Tibial artery (tissue), 4 donors: ENCODE measurements around the gene CD47.

Experiments used
- DNase-seq, 2 donors: peaks; one replicate each; pipeline ENCODE4 v3.0.0-alpha.2; 2019
- H3K27ac ChIP-seq, 2 donors: fragments of 200-600 bp; sonication (generic) in 1 of 2; 1 replicate in 1 of 2; 2 replicates in 1 of 2; pipeline ENCODE4 v1.5.1; 2018 to 2019; ENCODE audit warnings: mild to moderate bottlenecking in 1 of 2
- H3K27me3 ChIP-seq, 2 donors: fragments of 200-600 bp; sonication (generic) in 1 of 2; one replicate each; pipeline versions ENCODE4 v1.5.1 to v1.6.0; 2016 to 2019
- H3K36me3 ChIP-seq, 3 donors: fragments of 200-600 bp; sonication (generic) in 2 of 3; one replicate each; pipeline ENCODE4 v1.5.1; 2016 to 2019; ENCODE audit warnings: mild to moderate bottlenecking in 2 of 3
- H3K4me1 ChIP-seq, 4 donors: fragments of 200-600 bp; sonication (generic) in 2 of 4; 1 replicate in 3 of 4; 2 replicates in 1 of 4; pipeline ENCODE4 v1.5.1; 2016 to 2019
- H3K4me3 ChIP-seq, 2 donors: fragments of 200-600 bp; sonication (generic) in 1 of 2; 1 replicate in 1 of 2; 2 replicates in 1 of 2; pipeline ENCODE4 v1.5.1; 2018 to 2019; ENCODE audit warnings: mild to moderate bottlenecking in 2 of 2
- H3K9me3 ChIP-seq, 3 donors: fragments of 200-600 bp; sonication (generic) in 1 of 3; one replicate each; pipeline ENCODE4 v1.5.1; 2016 to 2019
- CTCF ChIP-seq, 2 experiments: fragments of 200-600 bp in 1 of 2; fragments of 450-650 bp in 1 of 2; IDR thresholded peaks; one replicate each; pipeline ENCODE4 v1.5.1; 2017 to 2019; ENCODE audit warnings: antibody characterized with exemption in 2 of 2, mild to moderate bottlenecking in 1 of 2, moderate library complexity in 1 of 2
- intact Hi-C: fragments of 100-400 bp; cut with DNase I; formaldehyde crosslinking; loops from one replicate; pipeline ENCODE4 v1.15.0; 2023; ENCODE audit warnings: low total_unique reads

Gene CD47

GRCh38 chr3:108126348-108126747, 35.5 kb upstream of the CD47 start:
- H3K36me3 ChIP-seq, result no peaks in the 10 kb centered on the region
- intact Hi-C loops, result no loop called here
- H3K9me3 ChIP-seq, result no peaks in the 10 kb centered on the region
- peaks cover 0 to 8% (median under 1%) of the 10 kb centered on the region in 4 donors for H3K4me1 ChIP-seq
- no peak overlapping the region for H3K4me3 ChIP-seq
- no peak overlapping the region for H3K27ac ChIP-seq
- H3K27me3 ChIP-seq, result no peaks in the 10 kb centered on the region
- no peak for TF ChIP-seq CTCF (IDR thresholded peaks at IDR 0.05)
- no peak for DNase-seq

- no peak overlapping the region for H3K27ac ChIP-seq
- H3K4me3 ChIP-seq, result no peak overlapping the region
- H3K4me1 ChIP-seq, result peaks cover 0 to under 1% (median 0%) of the 10 kb centered on the region in 4 donors
- DNase-seq, result no peak
- no peaks in the 10 kb centered on the region for H3K27me3 ChIP-seq
- TF ChIP-seq CTCF (IDR thresholded peaks at IDR 0.05), result no peak
- intact Hi-C loops, result no loop called here
- no peaks in the 10 kb centered on the region for H3K36me3 ChIP-seq
- no peaks in the 10 kb centered on the region for H3K9me3 ChIP-seq
These were observed 34.8 kb upstream of the CD47 start for GRCh38 chr3:108125550-108126071.

DNA sequence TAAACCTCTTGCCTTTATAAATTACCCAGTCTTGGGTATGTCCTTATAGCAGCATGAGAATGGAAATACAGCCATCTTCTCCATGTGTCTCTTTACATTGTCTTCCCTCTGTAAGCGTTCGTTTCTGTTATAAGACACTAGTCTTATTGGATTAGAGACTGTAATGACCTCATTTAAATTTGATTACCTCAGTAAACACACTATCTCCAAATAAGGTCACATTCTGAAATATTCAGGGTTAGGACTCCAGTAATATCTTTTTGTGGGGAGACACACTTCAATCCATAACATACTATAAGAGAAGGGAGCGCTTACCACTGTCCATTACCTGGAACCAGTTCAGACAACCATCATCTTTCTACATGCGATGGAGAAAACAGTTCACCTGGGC, 34.3 kb upstream of the CD47 start:
- H3K4me3 ChIP-seq, result no peak overlapping the region
- no peaks in the 10 kb centered on the region for H3K36me3 ChIP-seq
- no peaks in the 10 kb centered on the region for H3K9me3 ChIP-seq
- intact Hi-C loops, result no loop called here
- no peak for DNase-seq
- no peaks in the 10 kb centered on the region for H3K27me3 ChIP-seq
- no peak for TF ChIP-seq CTCF (IDR thresholded peaks at IDR 0.05)
- no peaks in the 10 kb centered on the region for H3K4me1 ChIP-seq
- no peak overlapping the region for H3K27ac ChIP-seq

GRCh38 chr3:108124337-108125152, 33.7 kb upstream of the CD47 start:
- Histone ChIP-seq H3K27ac (no peak overlapping the region), H3K9me3 (no peaks in the 10 kb centered on the region), H3K27me3 (no peaks in the 10 kb centered on the region), H3K4me1 (no peaks in the 10 kb centered on the region), H3K4me3 (no peak overlapping the region), H3K36me3 (no peaks in the 10 kb centered on the region)
- intact Hi-C loops, result no loop called here
- TF ChIP-seq CTCF (IDR thresholded peaks at IDR 0.05), result no peak
- DNase-seq, result no peak

GRCh38 chr3:108123326-108123725, 32.5 kb upstream of the CD47 start:
- H3K4me3 ChIP-seq, result no peak overlapping the region
- TF ChIP-seq CTCF (IDR thresholded peaks at IDR 0.05), result no peak
- H3K36me3 ChIP-seq, result no peaks in the 10 kb centered on the region
- H3K27ac ChIP-seq, result no peak overlapping the region
- no peak for DNase-seq
- H3K9me3 ChIP-seq, result no peaks in the 10 kb centered on the region
- no peaks in the 10 kb centered on the region for H3K27me3 ChIP-seq
- intact Hi-C loops, result no loop called here
- H3K4me1 ChIP-seq, result no peaks in the 10 kb centered on the region
